HCT116 (cell line): Measurements from ENCODE around the gene ACVR1. TPM values are rescaled to one million over a fixed set of nuclear protein-coding genes. Genes with fewer than 3 reads are reported as not detected.

ENCODE experiments used
- ATAC-seq: fragments of 200-7000 bp; cut with Tn5 transposase; 2 replicates; pipeline ENCODE4 v1.9.1; 2020; ENCODE audit warnings: mild to moderate bottlenecking, moderate library complexity
- BruUV-seq: library from RNA; stranded (reverse); fragments of 400-500 nt; replicated peaks from 2 replicates; lab custom pipeline; 2021; lab: Mats Ljungman, UMichigan
- CTCF ChIA-PET: fragments of 300-600 bp; sonication (Branson Sonifier 250); formaldehyde crosslinking; loops from one replicate; lab custom pipeline; 2021; ENCODE audit warnings: antibody characterized with exemption; lab: Charles Lee
- POLR2A ChIA-PET: fragments of 300-600, 350-600 bp; sonication (Branson Sonifier 250); formaldehyde crosslinking; loops from one replicate; lab custom pipeline; 2021; ENCODE audit warnings: antibody characterized with exemption; lab: Charles Lee
- RAD21 ChIA-PET, 2 experiments: fragments of 300-600 bp; sonication (Branson Sonifier 250); formaldehyde crosslinking; loops; one replicate each; lab custom pipeline; 2023; ENCODE audit warnings: low total read pairs in 2 of 2; ENCODE audit not compliant: uncharacterized antibody in 2 of 2, unreplicated experiment in 2 of 2, low non-redundant PET in 1 of 2; lab: Charles Lee
- DNase-seq: peaks from one replicate; pipeline ENCODE4 v3.0.0-alpha.2; 2010; ENCODE audit warnings: low read depth, low spot score
- H2AFZ ChIP-seq: fragments of 200-600 bp; shearing (Covaris generic), sonication (generic); 2 replicates; pipeline ENCODE4 v1.6.1; 2017; ENCODE audit warnings: low read depth, mixed run types, mixed read lengths, antibody characterized with exemption, low read length; ENCODE audit not compliant: poor library complexity, severe bottlenecking
- H3K27ac ChIP-seq: 2 replicates; pipeline ENCODE4 v1.5.1; 2012; ENCODE audit warnings: low read depth, low read length
- H3K27me3 ChIP-seq: fragments of 200-600 bp; sonication (generic); 2 replicates; pipeline ENCODE4 v1.6.1; 2016; ENCODE audit warnings: mixed run types, low read length, mixed read lengths; ENCODE audit not compliant: insufficient read depth
- H3K36me3 ChIP-seq, 2 experiments: fragments of 200-500 bp in 1 of 2; fragments of 200-600 bp in 1 of 2; sonication (Bioruptor generic) in 1 of 2; sonication (generic) in 1 of 2; 2 replicates each; pipeline versions ENCODE4 v1.5.1 to v1.6.1; 2014 to 2016; ENCODE audit warnings: low read length in 2 of 2, inconsistent platforms in 1 of 2, mixed read lengths in 1 of 2, mixed run types in 1 of 2; ENCODE audit not compliant: insufficient read depth in 2 of 2, control insufficient read depth in 1 of 2
- H3K4me1 ChIP-seq, 2 experiments: fragments of 200-600 bp in 1 of 2; sonication (generic) in 1 of 2; 2 replicates each; pipeline versions ENCODE4 v1.5.1 to v1.6.1; 2012 to 2017; ENCODE audit warnings: low read length in 2 of 2, inconsistent platforms in 1 of 2, mild to moderate bottlenecking in 1 of 2, mixed read lengths in 1 of 2, mixed run types in 1 of 2, moderate library complexity in 1 of 2; ENCODE audit not compliant: insufficient read depth in 2 of 2, control insufficient read depth in 1 of 2
- H3K4me2 ChIP-seq: fragments of 200-600 bp; sonication (generic); 2 replicates; pipeline ENCODE4 v1.6.1; 2017; ENCODE audit warnings: mixed run types, low read length, mixed read lengths
- H3K4me3 ChIP-seq, 2 experiments: fragments of 200-600 bp in 1 of 2; sonication (generic) in 1 of 2; replicated peaks in 1 of 2; 2 replicates each; pipeline ENCODE4 v1.5.1; 2011 to 2016; ENCODE audit warnings: low read length in 2 of 2, control low read depth in 1 of 2, low read depth in 1 of 2, mild to moderate bottlenecking in 1 of 2, mixed read lengths in 1 of 2, mixed run types in 1 of 2
- H3K79me2 ChIP-seq: fragments of 200-600 bp; sonication (generic); 2 replicates; pipeline ENCODE4 v1.6.1; 2017; ENCODE audit warnings: mild to moderate bottlenecking, mixed run types, low read length, moderate library complexity, mixed read lengths; ENCODE audit not compliant: insufficient read depth
- H3K9ac ChIP-seq: fragments of 200-600 bp; sonication (generic); 2 replicates; pipeline ENCODE4 v1.6.1; 2016; ENCODE audit warnings: low read length, mixed read lengths
- H3K9me2 ChIP-seq: fragments of 200-600 bp; sonication (generic), shearing (Covaris generic); 2 replicates; pipeline ENCODE4 v1.6.1; 2017; ENCODE audit warnings: mixed run types, mild to moderate bottlenecking, moderate library complexity; ENCODE audit not compliant: insufficient read depth
- H3K9me3 ChIP-seq, 2 experiments: fragments of 200-500 bp in 1 of 2; fragments of 200-600 bp in 1 of 2; sonication (Bioruptor generic) in 1 of 2; sonication (generic) in 1 of 2; 2 replicates each; pipeline ENCODE4 v1.6.1; 2014 to 2017; ENCODE audit warnings: low read length in 2 of 2, mixed read lengths in 2 of 2, inconsistent platforms in 1 of 2, low read depth in 1 of 2, mild to moderate bottlenecking in 1 of 2, mixed run types in 1 of 2, moderate library complexity in 1 of 2; ENCODE audit not compliant: control insufficient read depth in 1 of 2, insufficient read depth in 1 of 2
- H4K20me1 ChIP-seq: fragments of 200-600 bp; sonication (generic), shearing (Covaris generic); 2 replicates; pipeline ENCODE4 v1.6.1; 2017; ENCODE audit warnings: mixed run types, mild to moderate bottlenecking, moderate library complexity; ENCODE audit not compliant: insufficient read depth
- CBX3 ChIP-seq: IDR thresholded peaks from 2 replicates; pipeline ENCODE4 v1.6.1; 2012; ENCODE audit warnings: low read depth
- CEBPB ChIP-seq: IDR thresholded peaks from 2 replicates; pipeline ENCODE4 v1.6.1; 2012; ENCODE audit warnings: low read depth
- CTCF ChIP-seq, 3 experiments: fragments of 200-600 bp in 1 of 3; sonication (generic) in 1 of 3; IDR thresholded peaks in 2 of 3; conservative IDR thresholded peaks in 1 of 3; 2 replicates each; pipeline ENCODE4 v1.5.1; 2012 to 2017; ENCODE audit warnings: low read depth in 2 of 3, low read length in 2 of 3, antibody characterized with exemption in 1 of 3, borderline replicate concordance in 1 of 3, control low read depth in 1 of 3, mild to moderate bottlenecking in 1 of 3, mixed read lengths in 1 of 3, mixed run types in 1 of 3, moderate library complexity in 1 of 3; ENCODE audit not compliant: insufficient read depth in 1 of 3
- ELF1 ChIP-seq: IDR thresholded peaks from 2 replicates; pipeline ENCODE4 v1.6.1; 2012; ENCODE audit warnings: low read depth, borderline replicate concordance
- JUND ChIP-seq: IDR thresholded peaks from 2 replicates; pipeline ENCODE4 v1.6.1; 2012
- POLR2A ChIP-seq: IDR thresholded peaks from 2 replicates; pipeline ENCODE4 v1.7.0; 2011; ENCODE audit warnings: borderline replicate concordance; ENCODE audit not compliant: insufficient read depth, insufficient read length; ENCODE audit errors: extremely low read depth
- RAD21 ChIP-seq: IDR thresholded peaks from 2 replicates; pipeline ENCODE4 v1.6.1; 2012; ENCODE audit warnings: low read depth, mild to moderate bottlenecking
- REST ChIP-seq: IDR thresholded peaks from 2 replicates; pipeline ENCODE4 v1.6.1; 2012; ENCODE audit warnings: low read depth
- SP1 ChIP-seq: IDR thresholded peaks from 2 replicates; pipeline ENCODE4 v1.6.1; 2012; ENCODE audit warnings: low read depth
- SRF ChIP-seq: IDR thresholded peaks from 2 replicates; pipeline ENCODE4 v1.6.1; 2012; ENCODE audit warnings: low read depth
- TCF7L2 ChIP-seq: IDR thresholded peaks from 2 replicates; pipeline ENCODE4 v1.7.0; 2011; ENCODE audit warnings: borderline replicate concordance, inconsistent platforms; ENCODE audit not compliant: insufficient read depth, insufficient read length; ENCODE audit errors: extremely low read depth
- YY1 ChIP-seq: IDR thresholded peaks from 2 replicates; pipeline ENCODE4 v1.6.1; 2011; ENCODE audit warnings: low read length, low read depth, moderate library complexity, mild to moderate bottlenecking; ENCODE audit not compliant: insufficient replicate concordance; ENCODE audit errors: extremely low read depth
- ZBTB33 ChIP-seq: IDR thresholded peaks from 2 replicates; pipeline ENCODE4 v1.6.1; 2011; ENCODE audit warnings: mild to moderate bottlenecking, low read length, moderate library complexity; ENCODE audit not compliant: insufficient replicate concordance; ENCODE audit errors: extremely low read depth
- intact Hi-C: fragments of 100-400 bp; cut with micrococcal nuclease; formaldehyde crosslinking; loops from 2 replicates; pipeline ENCODE4 v1.10.0; 2022
- total RNA-seq: library from RNA; stranded (reverse); gene quantifications from one replicate; pipeline ENCODE4 v1.2.1, GENCODE V29; 2021; ENCODE audit not compliant: unreplicated experiment
- TF ChIP-seq, protein P1 (sequence below): IDR thresholded peaks from 2 replicates; pipeline ENCODE4 v1.6.1; 2012

The ACVR1 gene
- total RNA-seq, 1 experiment from 2014 or later: 16.9 TPM

GRCh38 chr2:157900203-157900602 lies 24.1 kb upstream of the ACVR1 start:
- ChIA-PET RAD21 (no interaction called here), POLR2A (no interaction called here), CTCF (no interaction called here)
- ATAC-seq (no peak), DNase-seq (no peak)
- Histone ChIP-seq H2AFZ (no peak overlapping the region), H3K27ac (no peak overlapping the region), H3K9me3 (no peaks in the 10 kb centered on the region), H3K79me2 (no peaks in the 10 kb centered on the region), H3K4me3 (no peak overlapping the region), H3K4me2 (no peak overlapping the region), H3K9ac (no peak overlapping the region), H3K27me3 (no peaks in the 10 kb centered on the region), H3K9me2 (no peaks in the 10 kb centered on the region), H4K20me1 (no peaks in the 10 kb centered on the region), H3K4me1 (peaks cover 7 to 20% of the 10 kb centered on the region in 2 experiments; a peak in 3 of 4 replicates), H3K36me3 (no peaks in the 10 kb centered on the region)
- TF ChIP-seq CTCF (IDR thresholded peaks at IDR 0.05 in 2 of 3, conservative IDR thresholded peaks at IDR 0.05 in 1 of 3; ENCODE audit: borderline replicate concordance in 1 of 3, insufficient read depth in 1 of 3, low read depth in 2 of 3, low read length in 2 of 3) (no peak), JUND (no peak), CEBPB (no peak), CBX3 (no peak), ELF1 (no peak), SP1 (no peak), YY1 (no peak), TCF7L2 (no peak), POLR2A (no peak), RAD21 (no peak), REST (no peak), ZBTB33 (no peak), SRF (no peak)
- TF ChIP-seq, protein P1, sequence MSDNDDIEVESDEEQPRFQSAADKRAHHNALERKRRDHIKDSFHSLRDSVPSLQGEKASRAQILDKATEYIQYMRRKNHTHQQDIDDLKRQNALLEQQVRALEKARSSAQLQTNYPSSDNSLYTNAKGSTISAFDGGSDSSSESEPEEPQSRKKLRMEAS: no peak
- intact Hi-C loops: no loop called here
- BruUV-seq: no TSS peak
